ENCODE results near the gene MINDY1.

Gene MINDY1

GRCh38 chr1:150976401-150976821 is 30.3 kb downstream of the MINDY1 start:
- no peak overlapping the region for H3K27ac ChIP-seq (replicated peaks; ENCODE audit: low read length)
- H3K79me1 ChIP-seq (ENCODE audit: low read depth, low read length): peaks cover 3% of the 10 kb centered on the region
- H3K4me3 ChIP-seq (ENCODE audit: low read length in 2 of 2): no peak overlapping the region
- peaks cover 0 to 2% (median 0%) of the 10 kb centered on the region in 3 experiments for H3K27me3 ChIP-seq (ENCODE audit: control insufficient read depth in 3 of 3, insufficient read depth in 3 of 3, low read depth in 1 of 3, low read length in 3 of 3)
- peaks cover 28 to 32% of the 10 kb centered on the region in 2 donors for H3K4me1 ChIP-seq (ENCODE audit: control insufficient read depth in 2 of 2, insufficient read depth in 1 of 2, low read depth in 1 of 2, low read length in 2 of 2)
- no peak overlapping the region for H3K14ac ChIP-seq (ENCODE audit: low read length)
- no peak overlapping the region for H3K9ac ChIP-seq (ENCODE audit: low read depth, low read length, poor library complexity)
- H2AK5ac ChIP-seq (ENCODE audit: low read depth, low read length): no peak overlapping the region
- no peak for DNase-seq (ENCODE audit: low spot score)
- no peak overlapping the region for H4K91ac ChIP-seq (ENCODE audit: low read depth, low read length, poor library complexity)
- no peak overlapping the region for H3K18ac ChIP-seq (ENCODE audit: low read length)
- H3K4me2 ChIP-seq (ENCODE audit: insufficient read depth, low read length, poor library complexity, severe bottlenecking): no peak overlapping the region
- H3K9me3 ChIP-seq (replicated peaks in 1 of 2; ENCODE audit: control insufficient read depth in 2 of 2, insufficient read depth in 1 of 2, low read depth in 1 of 2, low read length in 2 of 2): peaks cover 0 to 5% of the 10 kb centered on the region in 2 donors
- peak overlapping the region; percentile 25 for H3K23ac ChIP-seq (ENCODE audit: low read depth, low read length, poor library complexity)
- no peak overlapping the region for H2BK12ac ChIP-seq (ENCODE audit: low read length)
- H2AFZ ChIP-seq (ENCODE audit: low read length): no peak overlapping the region
- no peak overlapping the region for H2BK5ac ChIP-seq (ENCODE audit: low read length)
- H3K36me3 ChIP-seq (replicated peaks in 1 of 2; ENCODE audit: control insufficient read depth in 2 of 2, insufficient read depth in 2 of 2, low read length in 2 of 2): no peaks in the 10 kb centered on the region
- no peak overlapping the region for H2BK120ac ChIP-seq (ENCODE audit: low read depth, low read length)
- H3K4ac ChIP-seq (ENCODE audit: low read length): no peak overlapping the region
- no peak overlapping the region for H2BK15ac ChIP-seq (ENCODE audit: low read length)
- no CpG with 5 or more reads among the region's 9 CpGs for WGBS, 2 donors (ENCODE audit: extremely low coverage in 2 of 2, insufficient read length in 2 of 2, insufficient replicate concordance in 1 of 2)
- no peak overlapping the region for H4K8ac ChIP-seq (ENCODE audit: low read depth, low read length)

GRCh38 chr1:150974580-150975478 is 31.9 kb downstream of the MINDY1 start, which contains the start of gene CERS2:
Gene CERS2 (minus strand): TSS chr1:150974835. CDS start chr1:150969090, 5,745 bp downstream.
- Histone ChIP-seq H3K9me3 (replicated peaks in 1 of 2; ENCODE audit: control insufficient read depth in 2 of 2, insufficient read depth in 1 of 2, low read depth in 1 of 2, low read length in 2 of 2) (peaks cover 0 to 5% of the 10 kb centered on the region in 2 donors), H3K27ac (replicated peaks; ENCODE audit: low read length) (peak within 1 kb of the TSS; percentile 56), H2BK15ac (ENCODE audit: low read length) (peak within 1 kb of the TSS; percentile 17), H2BK120ac (ENCODE audit: low read depth, low read length) (peak within 1 kb of the TSS; percentile 53), H3K4me2 (ENCODE audit: insufficient read depth, low read length, poor library complexity, severe bottlenecking) (peak within 1 kb of the TSS; percentile 89), H2AFZ (ENCODE audit: low read length) (peak within 1 kb of the TSS; percentile 93), H3K18ac (ENCODE audit: low read length) (peak within 1 kb of the TSS; percentile 97), H3K23ac (ENCODE audit: low read depth, low read length, poor library complexity) (peak within 1 kb of the TSS; percentile 74), H3K4me3 (ENCODE audit: low read length in 2 of 2) (peak within 1 kb of the TSS; percentile 86 to 89), H3K79me1 (ENCODE audit: low read depth, low read length) (peaks cover 3% of the 10 kb centered on the region), H2BK12ac (ENCODE audit: low read length) (no peak within 1 kb of the TSS), H3K36me3 (replicated peaks in 1 of 2; ENCODE audit: control insufficient read depth in 2 of 2, insufficient read depth in 2 of 2, low read length in 2 of 2) (peaks cover 0 to 5% of the 10 kb centered on the region in 2 donors), H3K27me3 (ENCODE audit: control insufficient read depth in 3 of 3, insufficient read depth in 3 of 3, low read depth in 1 of 3, low read length in 3 of 3) (peaks cover 0 to 2% (median 0%) of the 10 kb centered on the region in 3 experiments), H4K8ac (ENCODE audit: low read depth, low read length) (no peak within 1 kb of the TSS), H3K14ac (ENCODE audit: low read length) (peak within 1 kb of the TSS; percentile 1), H3K4ac (ENCODE audit: low read length) (peak within 1 kb of the TSS; percentile 7), H4K91ac (ENCODE audit: low read depth, low read length, poor library complexity) (peak within 1 kb of the TSS; percentile 14), H3K4me1 (ENCODE audit: control insufficient read depth in 2 of 2, insufficient read depth in 1 of 2, low read depth in 1 of 2, low read length in 2 of 2) (peaks cover 33 to 38% of the 10 kb centered on the region in 2 donors), H3K9ac (ENCODE audit: low read depth, low read length, poor library complexity) (peak within 1 kb of the TSS; percentile 96), H2BK5ac (ENCODE audit: low read length) (peak within 1 kb of the TSS; percentile 85), H2AK5ac (ENCODE audit: low read depth, low read length) (peak within 1 kb of the TSS; percentile 57)
- DNase-seq (ENCODE audit: low spot score): peak; percentile 75
- WGBS, 2 donors (ENCODE audit: extremely low coverage in 2 of 2, insufficient read length in 2 of 2, insufficient replicate concordance in 1 of 2): no CpG with 5 or more reads among the region's 106 CpGs

- H2BK12ac ChIP-seq (ENCODE audit: low read length): no peak overlapping the region
- H2BK15ac ChIP-seq (ENCODE audit: low read length): peak overlapping the region; percentile 17
- peaks cover 0 to 11% of the 10 kb centered on the region in 2 donors for H3K36me3 ChIP-seq (replicated peaks in 1 of 2; ENCODE audit: control insufficient read depth in 2 of 2, insufficient read depth in 2 of 2, low read length in 2 of 2)
- peak overlapping the region; percentile 86 to 89 for H3K4me3 ChIP-seq (ENCODE audit: low read length in 2 of 2)
- H3K79me1 ChIP-seq (ENCODE audit: low read depth, low read length): peaks cover 6% of the 10 kb centered on the region
- H4K8ac ChIP-seq (ENCODE audit: low read depth, low read length): no peak overlapping the region
- H2AFZ ChIP-seq (ENCODE audit: low read length): peak overlapping the region; percentile 93
- H3K4me2 ChIP-seq (ENCODE audit: insufficient read depth, low read length, poor library complexity, severe bottlenecking): peak overlapping the region; percentile 89
- peak overlapping the region; percentile 96 for H3K9ac ChIP-seq (ENCODE audit: low read depth, low read length, poor library complexity)
- peak overlapping the region; percentile 85 for H2BK5ac ChIP-seq (ENCODE audit: low read length)
- peaks cover 0 to 2% (median 0%) of the 10 kb centered on the region in 3 experiments for H3K27me3 ChIP-seq (ENCODE audit: control insufficient read depth in 3 of 3, insufficient read depth in 3 of 3, low read depth in 1 of 3, low read length in 3 of 3)
- H3K4ac ChIP-seq (ENCODE audit: low read length): peak overlapping the region; percentile 7
- H4K91ac ChIP-seq (ENCODE audit: low read depth, low read length, poor library complexity): no peak overlapping the region
- peak overlapping the region; percentile 96 for H3K18ac ChIP-seq (ENCODE audit: low read length)
- peak overlapping the region; percentile 46 for H3K27ac ChIP-seq (replicated peaks; ENCODE audit: low read length)
- H2AK5ac ChIP-seq (ENCODE audit: low read depth, low read length): peak overlapping the region; percentile 57
- peak overlapping the region; percentile 50 for H2BK120ac ChIP-seq (ENCODE audit: low read depth, low read length)
- peak overlapping the region; percentile 46 for H3K23ac ChIP-seq (ENCODE audit: low read depth, low read length, poor library complexity)
- no peak for DNase-seq (ENCODE audit: low spot score)
- peak overlapping the region; percentile 1 for H3K14ac ChIP-seq (ENCODE audit: low read length)
- WGBS, 2 donors (ENCODE audit: extremely low coverage in 2 of 2, insufficient read length in 2 of 2, insufficient replicate concordance in 1 of 2): no CpG with 5 or more reads among the region's 67 CpGs
- peaks cover 33 to 36% of the 10 kb centered on the region in 2 donors for H3K4me1 ChIP-seq (ENCODE audit: control insufficient read depth in 2 of 2, insufficient read depth in 1 of 2, low read depth in 1 of 2, low read length in 2 of 2)
- peaks cover 0 to 5% of the 10 kb centered on the region in 2 donors for H3K9me3 ChIP-seq (replicated peaks in 1 of 2; ENCODE audit: control insufficient read depth in 2 of 2, insufficient read depth in 1 of 2, low read depth in 1 of 2, low read length in 2 of 2)
Observed at GRCh38 chr1:150973836-150974579, 32.7 kb downstream of the MINDY1 start.
